HFFc6 (cell line): ENCODE data around the gene TRNAU1AP. TPM values are rescaled to one million over a fixed set of nuclear protein-coding genes. Genes with fewer than 3 reads are reported as not detected.
A peak's percentile ranks its signal among the peaks of the same experiment; 100 is the strongest.

Experiments
- DNase-seq: peaks from one replicate; pipeline ENCODE4 v3.0.0-alpha.2; 2018
- H3K27ac Mint-ChIP-seq: 2 replicates; pipeline ENCODE4 v1.8.0; 2020; ENCODE audit warnings: mild to moderate bottlenecking, mixed read lengths
- H3K27me3 Mint-ChIP-seq: 2 replicates; pipeline ENCODE4 v1.8.0; 2021; ENCODE audit warnings: mild to moderate bottlenecking, moderate library complexity, mixed read lengths; ENCODE audit not compliant: insufficient read depth
- H3K36me3 Mint-ChIP-seq: 2 replicates; pipeline ENCODE4 v1.8.0; 2021; ENCODE audit warnings: low read depth, mixed read lengths
- H3K4me1 Mint-ChIP-seq: 2 replicates; pipeline ENCODE4 v1.8.0; 2020; ENCODE audit warnings: low read depth, mixed read lengths
- H3K4me3 Mint-ChIP-seq: 2 replicates; pipeline ENCODE4 v1.8.0; 2020; ENCODE audit warnings: mild to moderate bottlenecking, moderate library complexity, mixed read lengths
- H3K9me3 Mint-ChIP-seq: 2 replicates; pipeline ENCODE4 v1.8.0; 2020; ENCODE audit warnings: mild to moderate bottlenecking, mixed read lengths
- total RNA-seq, 6 experiments: library from RNA; stranded (reverse); fragmentation: NEBNext Ultra II Directional; extraction: Animal tissue kit (Norgen Biotek cat#: 25700); gene quantifications; 2 replicates in 1 of 6; 3 replicates in 5 of 6; pipeline ENCODE4 v1.2.3, GENCODE V29; 2021
- TF ChIP-seq, protein P1 (sequence below): fragments of 200-600 bp; sonication (generic); IDR thresholded peaks from 2 replicates; pipeline ENCODE4 v1.5.0; 2021; ENCODE audit warnings: antibody characterized with exemption, mild to moderate bottlenecking

TRNAU1AP gene
- total RNA-seq, 6 experiments from 2014 or later = 20.9 to 33.0 (median 28.2) TPM

DNA sequence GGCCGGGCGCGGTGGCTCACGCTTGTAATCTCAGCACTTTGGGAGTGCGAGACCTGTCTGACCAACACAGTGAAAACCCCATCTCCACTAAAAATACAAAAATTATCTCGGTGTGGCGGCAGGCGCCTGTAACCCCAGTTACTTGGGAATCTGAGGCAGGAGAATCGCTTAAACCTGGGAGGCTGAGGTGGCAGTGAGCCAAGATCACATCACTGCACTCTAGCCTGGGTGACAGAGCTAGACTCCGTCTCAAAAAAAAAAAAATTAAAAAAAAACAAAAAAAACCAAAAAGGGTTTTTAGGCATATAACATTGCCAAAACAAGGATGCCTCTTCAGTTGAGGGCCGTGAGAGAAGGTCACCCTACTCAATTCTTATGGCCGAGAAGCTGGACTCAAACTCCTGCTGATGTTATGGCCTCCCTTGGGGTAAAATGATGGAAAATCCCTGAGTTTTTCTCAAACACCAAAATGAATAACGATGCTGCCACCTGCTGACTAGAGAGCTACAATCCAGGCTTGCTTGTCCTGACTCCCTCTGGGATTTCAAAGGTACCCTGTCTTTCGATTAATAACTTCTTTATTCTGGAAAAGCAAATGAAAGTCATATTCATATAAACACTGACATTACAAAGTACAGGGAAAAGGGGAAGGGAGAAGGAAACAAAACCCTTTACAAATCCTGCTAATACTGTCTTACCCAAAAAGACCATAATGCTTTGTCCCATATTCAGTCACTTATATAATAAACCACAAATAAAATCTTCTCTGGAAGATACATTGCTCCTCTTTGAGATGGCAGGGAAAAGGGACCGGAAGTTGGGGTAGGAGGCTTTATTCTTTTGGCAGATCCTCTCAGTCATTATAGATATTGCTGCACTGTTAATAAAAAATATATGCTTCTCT, 49.9 kb downstream of the TRNAU1AP start:
- peaks cover 7% of the 10 kb centered on the region; the same call in 1 of the 2 replicates for H3K27me3 Mint-ChIP-seq
- peak overlapping the region; percentile 86 for H3K27ac Mint-ChIP-seq
- H3K4me3 Mint-ChIP-seq = no peak overlapping the region
- 0 out of 2 replicates have a peak, but pooled peaks cover 9% of the 10 kb centered on the region for H3K36me3 Mint-ChIP-seq
- H3K4me1 Mint-ChIP-seq = peaks cover 20% of the 10 kb centered on the region
- H3K9me3 Mint-ChIP-seq = no peaks in the 10 kb centered on the region
- DNase-seq = peak; percentile 76
- TF ChIP-seq, protein P1, sequence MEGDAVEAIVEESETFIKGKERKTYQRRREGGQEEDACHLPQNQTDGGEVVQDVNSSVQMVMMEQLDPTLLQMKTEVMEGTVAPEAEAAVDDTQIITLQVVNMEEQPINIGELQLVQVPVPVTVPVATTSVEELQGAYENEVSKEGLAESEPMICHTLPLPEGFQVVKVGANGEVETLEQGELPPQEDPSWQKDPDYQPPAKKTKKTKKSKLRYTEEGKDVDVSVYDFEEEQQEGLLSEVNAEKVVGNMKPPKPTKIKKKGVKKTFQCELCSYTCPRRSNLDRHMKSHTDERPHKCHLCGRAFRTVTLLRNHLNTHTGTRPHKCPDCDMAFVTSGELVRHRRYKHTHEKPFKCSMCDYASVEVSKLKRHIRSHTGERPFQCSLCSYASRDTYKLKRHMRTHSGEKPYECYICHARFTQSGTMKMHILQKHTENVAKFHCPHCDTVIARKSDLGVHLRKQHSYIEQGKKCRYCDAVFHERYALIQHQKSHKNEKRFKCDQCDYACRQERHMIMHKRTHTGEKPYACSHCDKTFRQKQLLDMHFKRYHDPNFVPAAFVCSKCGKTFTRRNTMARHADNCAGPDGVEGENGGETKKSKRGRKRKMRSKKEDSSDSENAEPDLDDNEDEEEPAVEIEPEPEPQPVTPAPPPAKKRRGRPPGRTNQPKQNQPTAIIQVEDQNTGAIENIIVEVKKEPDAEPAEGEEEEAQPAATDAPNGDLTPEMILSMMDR = peak; percentile 85

GRCh38 chr1:28604411-28604810, 51.5 kb downstream of the TRNAU1AP start:
- H3K4me1 Mint-ChIP-seq = peaks cover 20% of the 10 kb centered on the region
- H3K27me3 Mint-ChIP-seq = peaks cover 3% of the 10 kb centered on the region; the same call in 1 of the 2 replicates
- no peaks in the 10 kb centered on the region for H3K9me3 Mint-ChIP-seq
- H3K36me3 Mint-ChIP-seq = 0 out of 2 replicates have a peak, but pooled peaks cover 5% of the 10 kb centered on the region
- no peak for DNase-seq
- H3K27ac Mint-ChIP-seq = no peak overlapping the region
- no peak overlapping the region for H3K4me3 Mint-ChIP-seq
- TF ChIP-seq, protein P1 = no peak

GRCh38 chr1:28604962-28605361, 52.1 kb downstream of the TRNAU1AP start:
- peaks cover 20% of the 10 kb centered on the region for H3K4me1 Mint-ChIP-seq
- no peak overlapping the region for H3K27ac Mint-ChIP-seq
- 0 out of 2 replicates have a peak, but pooled peaks cover 9% of the 10 kb centered on the region for H3K36me3 Mint-ChIP-seq
- peaks cover 3% of the 10 kb centered on the region; the same call in 1 of the 2 replicates for H3K27me3 Mint-ChIP-seq
- no peak for DNase-seq
- H3K4me3 Mint-ChIP-seq = no peak overlapping the region
- TF ChIP-seq, protein P1 = no peak
- H3K9me3 Mint-ChIP-seq = no peaks in the 10 kb centered on the region

- DNase-seq = no peak
- no peak overlapping the region for H3K4me3 Mint-ChIP-seq
- TF ChIP-seq, protein P1 = no peak
- peaks cover 3% of the 10 kb centered on the region; the same call in 1 of the 2 replicates for H3K27me3 Mint-ChIP-seq
- H3K36me3 Mint-ChIP-seq = peaks cover 9% of the 10 kb centered on the region
- H3K27ac Mint-ChIP-seq = no peak overlapping the region
- H3K4me1 Mint-ChIP-seq = peaks cover 14% of the 10 kb centered on the region
- no peaks in the 10 kb centered on the region for H3K9me3 Mint-ChIP-seq
These were observed 53.9 kb downstream of the TRNAU1AP start for GRCh38 chr1:28606771-28607170.

- H3K36me3 Mint-ChIP-seq = peaks cover 17% of the 10 kb centered on the region
- H3K4me1 Mint-ChIP-seq = no peaks in the 10 kb centered on the region
- no peaks in the 10 kb centered on the region for H3K27me3 Mint-ChIP-seq
- TF ChIP-seq, protein P1 = no peak
- H3K9me3 Mint-ChIP-seq = no peaks in the 10 kb centered on the region
- no peak for DNase-seq
- no peak overlapping the region for H3K4me3 Mint-ChIP-seq
- H3K27ac Mint-ChIP-seq = no peak overlapping the region
These were observed 60.3 kb downstream of the TRNAU1AP start for GRCh38 chr1:28613175-28613574.

Other genes with a start within 250 kb of the TRNAU1AP start
- gene MED18, start 224.0 kb upstream of the TRNAU1AP start, total RNA-seq = 10 to 100 TPM; 13.9 to 18.4 (median 15.8) TPM
- 10 to 100 TPM; 19.9 to 24.4 (median 23.8) TPM for gene PHACTR4, start 183.3 kb upstream of the TRNAU1AP start, total RNA-seq
- 10 to 100 TPM; 30.9 to 45.4 (median 38.4) TPM for gene RCC1, start 47.0 kb upstream of the TRNAU1AP start, total RNA-seq
- under 1 TPM in 3 of 6 experiments, not detected in 3; 0.19 to 0.53 (median 0.20) TPM for gene RAB42, start 39.2 kb downstream of the TRNAU1AP start, total RNA-seq
- gene TAF12, start 90.0 kb downstream of the TRNAU1AP start, total RNA-seq = 10 to 100 TPM; 32.0 to 40.7 (median 35.9) TPM
- not detected for gene RNU11, start 95.5 kb downstream of the TRNAU1AP start, total RNA-seq
- 10 to 100 TPM; 11.1 to 13.2 (median 12.0) TPM for gene GMEB1, start 115.7 kb downstream of the TRNAU1AP start, total RNA-seq
- gene YTHDF2, start 183.9 kb downstream of the TRNAU1AP start, total RNA-seq = 10 to 100 TPM; 66.9 to 88.2 (median 76.6) TPM